H9 (cell line): ENCODE measurements around the gene FAM25G. TPM values are rescaled to one million over a fixed set of nuclear protein-coding genes. Genes with fewer than 3 reads are reported as not detected.
"Not testable (repeated sequence)": the region's sequence is repeated elsewhere in the genome, so short reads cannot be mapped to it uniquely, and the experiment has no call there.

ENCODE experiments used
- DNase-seq: peaks from one replicate; pipeline ENCODE4 v3.0.0-alpha.2; 2017
- H2AFZ ChIP-seq: one replicate; pipeline ENCODE4 v1.6.1; 2013; ENCODE audit warnings: mild to moderate bottlenecking, low read length, control low read depth, moderate library complexity
- H2AK5ac ChIP-seq: 2 replicates; pipeline ENCODE4 v1.6.1; 2013; ENCODE audit warnings: low read length, control low read depth, mixed read lengths; ENCODE audit not compliant: insufficient read length
- H2BK120ac ChIP-seq: one replicate; pipeline ENCODE4 v1.6.1; 2013; ENCODE audit warnings: low read depth, mild to moderate bottlenecking, low read length, control low read depth, inconsistent platforms; ENCODE audit not compliant: poor library complexity, severe bottlenecking
- H2BK12ac ChIP-seq: 2 replicates; pipeline ENCODE4 v1.6.1; 2013; ENCODE audit warnings: low read length, control low read depth, mixed read lengths, low read depth; ENCODE audit not compliant: insufficient read length
- H2BK15ac ChIP-seq: 2 replicates; pipeline ENCODE4 v1.6.1; 2013; ENCODE audit warnings: low read depth, low read length, control low read depth
- H2BK20ac ChIP-seq: one replicate; pipeline ENCODE4 v1.6.1; 2013; ENCODE audit warnings: low read depth, mild to moderate bottlenecking, low read length, control low read depth, inconsistent platforms; ENCODE audit not compliant: poor library complexity, severe bottlenecking
- H2BK5ac ChIP-seq: 2 replicates; pipeline ENCODE4 v1.6.1; 2013; ENCODE audit warnings: low read length, control low read depth, mixed read lengths; ENCODE audit not compliant: insufficient read length
- H3K14ac ChIP-seq: 2 replicates; pipeline ENCODE4 v1.6.1; 2013; ENCODE audit warnings: low read length, control low read depth; ENCODE audit not compliant: insufficient read depth
- H3K18ac ChIP-seq: 2 replicates; pipeline ENCODE4 v1.6.1; 2013; ENCODE audit warnings: low read depth, mild to moderate bottlenecking, mixed read lengths, low read length, control low read depth; ENCODE audit not compliant: insufficient read length
- H3K23ac ChIP-seq: 2 replicates; pipeline ENCODE4 v1.6.1; 2013; ENCODE audit warnings: low read length, control low read depth, mixed read lengths, low read depth; ENCODE audit not compliant: insufficient read length
- H3K23me2 ChIP-seq: 2 replicates; pipeline ENCODE4 v1.6.1; 2013; ENCODE audit warnings: low read depth, mild to moderate bottlenecking, mixed read lengths, low read length, control low read depth; ENCODE audit not compliant: insufficient read length, poor library complexity, severe bottlenecking
- H3K27ac ChIP-seq: 2 replicates; pipeline ENCODE4 v1.5.1; 2013; ENCODE audit warnings: low read length, control low read depth, mixed read lengths, low read depth; ENCODE audit not compliant: insufficient read length
- H3K27me3 ChIP-seq: 2 replicates; pipeline ENCODE4 v1.6.1; 2013; ENCODE audit warnings: low read length, control low read depth, inconsistent platforms; ENCODE audit not compliant: insufficient read depth
- H3K4ac ChIP-seq: 2 replicates; pipeline ENCODE4 v1.6.1; 2013; ENCODE audit warnings: low read depth, mild to moderate bottlenecking, control low read depth, inconsistent platforms, low read length, moderate library complexity
- H3K4me1 ChIP-seq: 2 replicates; pipeline ENCODE4 v1.6.1; 2013; ENCODE audit warnings: low read length, control low read depth, inconsistent platforms; ENCODE audit not compliant: insufficient read depth
- H3K4me2 ChIP-seq: 2 replicates; pipeline ENCODE4 v1.6.1; 2013; ENCODE audit warnings: low read length, control low read depth, mixed read lengths; ENCODE audit not compliant: insufficient read length, insufficient read depth
- H3K56ac ChIP-seq: 2 replicates; pipeline ENCODE4 v1.6.1; 2013; ENCODE audit warnings: low read depth, mild to moderate bottlenecking, mixed read lengths, low read length, control low read depth; ENCODE audit not compliant: insufficient read length
- H3K79me1 ChIP-seq: 2 replicates; pipeline ENCODE4 v1.6.1; 2013; ENCODE audit warnings: low read depth, mild to moderate bottlenecking, moderate library complexity, low read length, control low read depth, inconsistent platforms; ENCODE audit not compliant: insufficient read depth, poor library complexity, severe bottlenecking
- H3K79me2 ChIP-seq: 2 replicates; pipeline ENCODE4 v1.6.1; 2013; ENCODE audit warnings: low read length, control low read depth, inconsistent platforms; ENCODE audit not compliant: insufficient read depth
- H3K9ac ChIP-seq: 2 replicates; pipeline ENCODE4 v1.6.1; 2013; ENCODE audit warnings: low read length, control low read depth, mixed read lengths; ENCODE audit not compliant: insufficient read length; ENCODE audit errors: extremely low read depth
- H3K9me3 ChIP-seq: one replicate; pipeline ENCODE4 v1.6.1; 2013; ENCODE audit warnings: low read depth, low read length, inconsistent platforms; ENCODE audit not compliant: control insufficient read depth
- H3T11ph ChIP-seq: one replicate; pipeline ENCODE4 v1.6.1; 2013; ENCODE audit warnings: mild to moderate bottlenecking, low read length, control low read depth, inconsistent platforms
- H4K20me1 ChIP-seq: one replicate; pipeline ENCODE4 v1.6.1; 2013; ENCODE audit not compliant: control insufficient read depth, insufficient read length, insufficient read depth
- H4K5ac ChIP-seq: 2 replicates; pipeline ENCODE4 v1.6.1; 2013; ENCODE audit warnings: low read depth, mild to moderate bottlenecking, mixed read lengths, low read length, control low read depth; ENCODE audit not compliant: insufficient read length
- H4K8ac ChIP-seq: replicated peaks from 2 replicates; pipeline ENCODE4 v1.6.1; 2013; ENCODE audit warnings: low read length, control low read depth, mixed read lengths, low read depth; ENCODE audit not compliant: insufficient read length
- H4K91ac ChIP-seq: 2 replicates; pipeline ENCODE4 v1.6.1; 2013; ENCODE audit warnings: low read depth, mild to moderate bottlenecking, moderate library complexity, mixed read lengths, low read length, control low read depth; ENCODE audit not compliant: insufficient read length
- H3K27ac Mint-ChIP-seq, 3 experiments: 2 replicates in 2 of 3; 3 replicates in 1 of 3; pipeline ENCODE4 v1.8.0; 2020 to 2021; ENCODE audit warnings: mixed read lengths in 3 of 3, mild to moderate bottlenecking in 1 of 3, moderate library complexity in 1 of 3
- H3K27me3 Mint-ChIP-seq: 2 replicates; pipeline ENCODE4 v1.8.0; 2021; ENCODE audit warnings: low read depth, mild to moderate bottlenecking, moderate library complexity, mixed read lengths
- H3K36me3 Mint-ChIP-seq, 3 experiments: 2 replicates in 2 of 3; 3 replicates in 1 of 3; pipeline ENCODE4 v1.8.0; 2020 to 2021; ENCODE audit warnings: low read depth in 3 of 3, mixed read lengths in 3 of 3; ENCODE audit not compliant: insufficient read depth in 1 of 3
- H3K4me1 Mint-ChIP-seq, 2 experiments: 2 replicates each; pipeline ENCODE4 v1.8.0; 2020; ENCODE audit warnings: mixed read lengths in 2 of 2
- H3K4me3 Mint-ChIP-seq, 2 experiments: 2 replicates in 1 of 2; 3 replicates in 1 of 2; pipeline ENCODE4 v1.8.0; 2020 to 2021; ENCODE audit warnings: mild to moderate bottlenecking in 2 of 2, mixed read lengths in 2 of 2, moderate library complexity in 1 of 2
- H3K9me3 Mint-ChIP-seq, 2 experiments: 2 replicates in 1 of 2; 3 replicates in 1 of 2; pipeline ENCODE4 v1.8.0; 2020; ENCODE audit warnings: mild to moderate bottlenecking in 2 of 2, mixed read lengths in 2 of 2, moderate library complexity in 1 of 2
- WGBS: extraction: QIAGEN DNeasy Blood & Tissue Kit; methylation state at CpG from one replicate; pipeline ENCODE4 v1.1.7; 2013; ENCODE audit warnings: missing lambda C conversion rate, low lambda C conversion rate, mixed read lengths; ENCODE audit not compliant: insufficient read length; ENCODE audit errors: extremely low coverage; 5-methylcytosine and 5-hydroxymethylcytosine counted together
- total RNA-seq: library from RNA; stranded (reverse); gene quantifications from 2 replicates; pipeline ENCODE4 v1.2.1, GENCODE V29; 2021

Gene FAM25G
- total RNA-seq, 1 experiment from 2014 or later: not detected

- H3K79me2 ChIP-seq, H3K4me3 Mint-ChIP-seq: not testable (repeated sequence)
These were observed 5.6 kb downstream of the FAM25G start for GRCh38 chr10:47485943-47486342.

GRCh38 chr10:47484786-47485185 lies 6.7 kb downstream of the FAM25G start:
- H2AFZ ChIP-seq, H3K56ac ChIP-seq, H4K91ac ChIP-seq, H3K4me2 ChIP-seq, H3K4me3 Mint-ChIP-seq, H3K14ac ChIP-seq, H3K9me3 Mint-ChIP-seq, H2BK5ac ChIP-seq, H4K8ac ChIP-seq, H3T11ph ChIP-seq, H2BK15ac ChIP-seq, H2BK20ac ChIP-seq, H3K4me1 ChIP-seq, H2BK120ac ChIP-seq, H3K4me1 Mint-ChIP-seq, DNase-seq, H4K5ac ChIP-seq, H3K9ac ChIP-seq, H3K36me3 Mint-ChIP-seq, H3K23ac ChIP-seq, H2AK5ac ChIP-seq, H3K23me2 ChIP-seq, H3K18ac ChIP-seq, H3K27me3 ChIP-seq, H3K79me2 ChIP-seq, H4K20me1 ChIP-seq, H3K79me1 ChIP-seq, H3K27me3 Mint-ChIP-seq, H2BK12ac ChIP-seq, H3K27ac ChIP-seq, H3K9me3 ChIP-seq, H3K27ac Mint-ChIP-seq, H3K4ac ChIP-seq: not testable (repeated sequence)
- no CpG with 5 or more reads among the region's 11 CpGs for WGBS

More at GRCh38 chr10:47485943-47486342, 5.6 kb downstream of the FAM25G start:
- H3K18ac ChIP-seq, H3T11ph ChIP-seq, H3K4ac ChIP-seq, H3K4me2 ChIP-seq, H3K4me1 ChIP-seq, H3K9me3 Mint-ChIP-seq, H3K27me3 ChIP-seq, H3K79me1 ChIP-seq, H3K56ac ChIP-seq, H3K9ac ChIP-seq, H2BK20ac ChIP-seq, H2BK5ac ChIP-seq, H3K4me1 Mint-ChIP-seq, H3K27ac Mint-ChIP-seq, H4K91ac ChIP-seq, H3K14ac ChIP-seq, DNase-seq, H4K5ac ChIP-seq, H2BK15ac ChIP-seq, H3K9me3 ChIP-seq, H2AK5ac ChIP-seq, H3K27me3 Mint-ChIP-seq, H3K23me2 ChIP-seq, H2BK12ac ChIP-seq, H4K8ac ChIP-seq, H2BK120ac ChIP-seq, H3K27ac ChIP-seq, H3K36me3 Mint-ChIP-seq, H2AFZ ChIP-seq, H3K23ac ChIP-seq, H4K20me1 ChIP-seq: not testable (repeated sequence)
- WGBS: no CpG with 5 or more reads among the region's 4 CpGs
